SW 1271 (cell line): Measurements from ENCODE around the gene BLM.

Experiments used
- DNase-seq, 2 experiments: peaks; one replicate each; lab custom pipeline; 2025; lab: John Stamatoyannopoulos, UW

BLM gene

GRCh38 chr15:90851940-90852339 lies 134.8 kb downstream of the BLM start:
- DNase-seq: no peak

DNA sequence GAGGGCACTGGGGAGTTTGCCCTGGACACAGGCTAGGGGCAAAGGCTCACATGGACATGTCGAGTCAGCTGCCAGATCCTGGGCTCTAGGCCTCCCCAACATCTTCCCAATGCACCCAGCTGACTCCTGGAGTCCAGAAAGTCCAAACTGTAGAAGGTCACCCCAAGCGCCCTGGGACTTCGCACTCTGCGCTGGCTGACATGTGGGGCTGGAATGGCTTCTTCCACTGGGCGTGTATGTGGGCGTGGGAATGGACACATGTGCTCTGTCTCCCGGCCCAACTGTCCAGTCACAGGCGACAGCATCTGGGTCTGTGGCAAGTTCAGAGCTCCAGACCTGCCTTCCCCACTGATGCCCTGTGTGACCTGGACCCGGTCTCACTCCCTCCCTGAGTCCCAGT lies 138.0 kb downstream of the BLM start:
- no peak for DNase-seq

- DNase-seq: no peak
Measured at GRCh38 chr15:90857337-90857736, 140.2 kb downstream of the BLM start.

DNA sequence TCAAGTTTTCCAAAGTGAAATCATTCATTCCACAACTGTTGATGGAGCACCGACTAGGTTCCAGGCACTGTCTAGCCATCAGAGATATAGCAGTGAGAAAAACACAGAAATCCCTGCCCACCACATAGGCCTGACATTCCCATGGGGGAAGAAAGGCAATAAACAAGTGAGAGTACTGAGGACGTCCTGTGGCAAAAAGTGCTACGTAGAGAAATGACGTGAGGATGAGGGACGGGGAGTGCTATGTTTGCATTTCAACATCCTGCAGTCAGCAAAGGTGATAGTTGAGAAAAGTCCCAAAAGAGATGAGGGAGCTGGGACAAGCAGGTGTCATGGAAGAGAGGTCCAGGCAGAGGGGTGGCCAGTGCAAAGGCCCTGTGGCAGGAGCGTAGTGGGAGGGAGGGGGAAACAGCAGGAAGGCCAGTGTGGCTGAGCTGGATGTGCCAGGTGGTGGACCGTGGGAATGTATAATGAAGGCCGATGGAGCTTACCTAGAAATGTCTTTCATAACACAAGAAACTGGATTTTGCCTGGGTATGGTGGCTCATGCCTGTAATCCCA lies 140.8 kb downstream of the BLM start:
- DNase-seq: no peak

GRCh38 chr15:90859234-90860131 lies 142.3 kb downstream of the BLM start:
- DNase-seq: no peak

DNA sequence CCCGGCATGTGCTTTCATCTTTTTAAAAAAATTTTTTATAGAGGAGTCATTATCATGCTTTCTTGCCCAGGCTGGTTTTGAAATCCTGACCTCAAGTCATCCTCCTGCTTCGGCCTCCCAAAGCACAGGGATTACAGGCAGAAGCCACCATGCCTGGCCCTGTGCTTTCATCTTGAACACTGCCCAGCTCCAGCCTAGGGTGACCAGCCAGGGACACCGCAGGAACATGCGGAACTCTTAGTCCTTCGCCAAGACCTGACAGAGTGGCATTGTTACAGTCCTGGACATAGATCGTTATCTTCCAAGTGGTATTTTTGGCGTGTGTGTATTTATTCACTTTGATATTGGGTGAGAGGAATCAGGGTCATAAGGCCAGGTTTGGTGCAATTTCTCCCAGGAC lies 143.3 kb downstream of the BLM start:
- no peak for DNase-seq

GRCh38 chr15:90860942-90861675 lies 144.0 kb downstream of the BLM start:
- DNase-seq: no peak

GRCh38 chr15:90862487-90862886 lies 145.3 kb downstream of the BLM start:
- no peak for DNase-seq

DNA sequence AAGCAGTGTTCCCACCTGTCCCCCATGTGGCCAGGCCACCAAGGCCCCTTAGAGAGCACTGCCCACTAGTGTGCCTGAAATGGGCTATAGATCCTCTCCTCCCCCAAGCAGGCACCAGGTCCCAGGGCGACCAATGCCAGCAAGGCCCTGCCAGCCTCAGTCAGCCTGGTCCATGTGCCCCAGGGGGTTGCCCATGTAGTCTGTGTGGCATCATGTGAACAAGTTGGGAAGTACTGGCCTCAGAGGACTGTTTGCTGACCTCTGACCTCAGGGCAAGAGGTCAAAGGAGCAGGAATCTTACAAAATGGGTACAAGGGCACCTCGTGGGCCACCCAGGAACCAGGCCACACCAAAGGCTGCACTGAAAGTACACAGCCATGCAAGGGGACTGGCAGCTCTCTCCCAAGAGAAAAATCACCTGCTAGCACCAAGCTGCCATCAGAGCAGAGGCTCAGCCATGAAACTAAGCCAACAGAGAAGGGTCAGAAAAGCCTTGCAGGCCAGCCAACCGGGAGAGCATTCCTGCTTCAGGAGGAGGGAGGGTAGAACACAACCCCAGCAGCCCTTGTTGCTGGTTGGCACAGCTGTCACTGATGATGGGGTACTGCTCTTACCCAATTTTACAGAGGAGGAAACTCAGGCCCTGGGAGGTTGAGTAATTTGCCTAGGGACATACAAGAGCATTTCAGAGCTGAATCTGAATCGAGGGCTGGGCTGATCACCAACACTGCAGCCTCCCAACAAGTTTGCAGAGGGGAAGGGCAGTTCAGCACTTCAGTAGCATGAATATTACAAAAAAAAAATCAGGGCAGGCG lies 146.0 kb downstream of the BLM start:
- no peak for DNase-seq

DNA sequence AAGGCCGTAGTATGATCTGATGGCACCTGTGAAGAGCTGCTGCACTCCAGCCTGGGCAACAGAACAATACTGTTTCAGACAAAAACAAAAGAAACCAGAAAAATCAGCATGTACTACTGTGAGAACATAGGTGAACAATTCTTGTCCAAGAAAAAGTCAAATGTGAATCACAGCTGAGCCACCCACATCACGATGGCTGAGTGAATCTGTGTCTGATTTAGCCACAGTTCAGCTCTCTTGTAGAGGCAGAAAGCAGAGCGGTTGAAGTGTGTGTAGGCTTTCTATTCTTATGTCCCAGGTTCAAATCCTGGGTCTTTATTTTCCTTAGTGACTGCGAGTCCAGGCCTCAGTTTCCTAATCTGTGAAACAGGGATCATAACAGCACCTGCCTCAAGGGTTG lies 146.8 kb downstream of the BLM start:
- DNase-seq: no peak

- DNase-seq: no peak
Measured at GRCh38 chr15:90864507-90864906, 147.4 kb downstream of the BLM start.

DNA sequence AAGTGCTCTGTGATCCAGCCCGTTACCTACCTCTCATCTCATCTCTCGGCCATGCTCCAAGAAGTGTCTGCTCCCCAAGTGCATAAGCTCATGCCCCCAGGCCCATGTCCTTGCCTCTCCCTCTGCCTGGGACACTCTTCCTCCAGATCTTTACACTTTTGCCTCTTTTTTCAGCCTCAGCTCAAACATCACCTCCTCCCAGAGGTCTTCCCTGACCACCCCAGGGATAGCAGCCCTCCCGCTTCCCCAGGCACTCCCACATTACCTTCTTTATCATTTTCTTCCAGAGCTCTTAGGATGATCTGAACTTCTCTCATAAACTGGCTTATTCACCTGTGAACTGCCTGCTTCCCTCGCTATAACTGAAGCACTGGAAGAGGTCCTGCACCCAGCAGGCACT lies 148.6 kb downstream of the BLM start:
- DNase-seq: no peak
